Fibroblast of skin of back (primary cell): Measurements from ENCODE around the gene GAS6. TPM values are rescaled to one million over a fixed set of nuclear protein-coding genes. Genes with fewer than 3 reads are reported as not detected.
"Not testable (repeated sequence)": the region's sequence is repeated elsewhere in the genome, so short reads cannot be mapped to it uniquely, and the experiment has no call there.

Source experiments
- DNase-seq: peaks from one replicate; pipeline ENCODE4 v3.0.0-alpha.2; 2013
- polyA plus RNA-seq, 2 experiments: library from polyadenylated mRNA; unstranded; fragments of 120-200 nt; gene quantifications; one replicate each; pipeline ENCODE4 v1.2.1, GENCODE V29; 2013; ENCODE audit not compliant: insufficient read length in 2 of 2

GAS6 gene
- polyA plus RNA-seq (2013, experiment 1 of 2; ENCODE audit: insufficient read length): 186 TPM
- 239 TPM for polyA plus RNA-seq (2013, experiment 2 of 2; ENCODE audit: insufficient read length)

GRCh38 chr13:113863524-113864272 is at the start of gene GAS6:
GAS6 (minus strand) TSS chr13:113864076; CDS start chr13:113863920, 156 bp downstream.
- DNase-seq: peak; percentile 50

- DNase-seq: not testable (repeated sequence)
These were observed 49.5 kb upstream of the GAS6 start for GRCh38 chr13:113913408-113913807.

- no peak for DNase-seq
These were observed 48.7 kb upstream of the GAS6 start for GRCh38 chr13:113912596-113912995.

- peak; percentile 69 for DNase-seq
These were observed 44.0 kb upstream of the GAS6 start for GRCh38 chr13:113907635-113908617.

- no peak for DNase-seq
These were observed 42.7 kb upstream of the GAS6 start for GRCh38 chr13:113906571-113906970.

- DNase-seq: no peak
These were observed 42.1 kb upstream of the GAS6 start for GRCh38 chr13:113905942-113906341.

GRCh38 chr13:113905018-113905417 is 41.1 kb upstream of the GAS6 start:
- no peak for DNase-seq

GRCh38 chr13:113904411-113904810 is 40.5 kb upstream of the GAS6 start:
- peak; percentile 68 for DNase-seq

- DNase-seq: peak; percentile 30
These were observed 40.0 kb upstream of the GAS6 start for GRCh38 chr13:113903912-113904311.

GRCh38 chr13:113902986-113903775 is 39.3 kb upstream of the GAS6 start:
- peak; percentile 97 for DNase-seq

- DNase-seq: peak; percentile 87
These were observed 38.6 kb upstream of the GAS6 start for GRCh38 chr13:113902481-113902880.

- no peak for DNase-seq
These were observed 37.8 kb upstream of the GAS6 start for GRCh38 chr13:113901642-113902041.

- DNase-seq: peak; percentile 28
These were observed 37.4 kb upstream of the GAS6 start for GRCh38 chr13:113901231-113901630.

GRCh38 chr13:113900646-113901045 is 36.8 kb upstream of the GAS6 start:
- no peak for DNase-seq

GRCh38 chr13:113898391-113898790 is 34.5 kb upstream of the GAS6 start:
- DNase-seq: no peak

GRCh38 chr13:113897966-113898365 is 34.1 kb upstream of the GAS6 start:
- no peak for DNase-seq

- DNase-seq: peak; percentile 99
These were observed 33.3 kb upstream of the GAS6 start for GRCh38 chr13:113897161-113897560.

- DNase-seq: no peak
These were observed 31.6 kb upstream of the GAS6 start for GRCh38 chr13:113895436-113895835.

- no peak for DNase-seq
These were observed 27.1 kb upstream of the GAS6 start for GRCh38 chr13:113890774-113891480.

- no peak for DNase-seq
These were observed 25.6 kb upstream of the GAS6 start for GRCh38 chr13:113889467-113889866.

- DNase-seq: no peak
These were observed 24.9 kb upstream of the GAS6 start for GRCh38 chr13:113888701-113889330.
